Mesothelial cell of epicardium (in vitro differentiated cells): Measurements from ENCODE around the gene REEP6. TPM values are rescaled to one million over a fixed set of nuclear protein-coding genes. Genes with fewer than 3 reads are reported as not detected.

ENCODE experiments used
- DNase-seq, 2 experiments: peaks; one replicate each; pipeline ENCODE4 v3.0.0; 2021; ENCODE audit warnings: low spot score in 2 of 2; ENCODE audit not compliant: unreplicated experiment in 2 of 2
- H3K27ac Mint-ChIP-seq: 2 replicates; pipeline ENCODE4 v1.8.0; 2021; ENCODE audit warnings: mixed read lengths
- H3K27me3 Mint-ChIP-seq: 2 replicates; pipeline ENCODE4 v1.8.0; 2021; ENCODE audit warnings: low read depth, mixed read lengths
- H3K36me3 Mint-ChIP-seq: 2 replicates; pipeline ENCODE4 v1.8.0; 2021; ENCODE audit warnings: mixed read lengths
- H3K4me1 Mint-ChIP-seq: 2 replicates; pipeline ENCODE4 v1.8.0; 2021; ENCODE audit warnings: mixed read lengths
- H3K4me3 Mint-ChIP-seq: 2 replicates; pipeline ENCODE4 v1.8.0; 2021; ENCODE audit warnings: mild to moderate bottlenecking, moderate library complexity, mixed read lengths
- H3K9me3 Mint-ChIP-seq: 2 replicates; pipeline ENCODE4 v1.8.0; 2021; ENCODE audit warnings: mixed read lengths
- CTCF ChIP-seq: fragments of 200-600 bp; sonication (generic); IDR thresholded peaks from one replicate; pipeline ENCODE4 v1.5.0; 2021; ENCODE audit warnings: antibody characterized with exemption; ENCODE audit not compliant: unreplicated experiment
- total RNA-seq: library from RNA; stranded (reverse); gene quantifications from 3 replicates; pipeline ENCODE4 v1.2.1, GENCODE V29; 2021

The REEP6 gene
- total RNA-seq, 1 donor from 2014 or later, result 3.8 TPM

- peaks cover 12% of the 10 kb centered on the region for H3K4me1 Mint-ChIP-seq
Observed at GRCh38 chr19:1503089-1503924, 12.3 kb downstream of the REEP6 start.

GRCh38 chr19:1503925-1504773 lies 13.2 kb downstream of the REEP6 start:
- peaks cover 41% of the 10 kb centered on the region for H3K27me3 Mint-ChIP-seq
- no peaks in the 10 kb centered on the region for H3K36me3 Mint-ChIP-seq

More at GRCh38 chr19:1503089-1503924, 12.3 kb downstream of the REEP6 start:
- Mint-ChIP-seq H3K27ac (no peak overlapping the region), H3K9me3 (no peaks in the 10 kb centered on the region), H3K4me3 (peak overlapping the region; percentile 24), H3K36me3 (no peaks in the 10 kb centered on the region), H3K27me3 (peaks cover 41% of the 10 kb centered on the region)
- peak; percentile 82 for TF ChIP-seq CTCF
- DNase-seq, result peak in 1 of 2 experiments; percentile 64

GRCh38 chr19:1505012-1505411 lies 14.0 kb downstream of the REEP6 start:
- Mint-ChIP-seq H3K36me3 (no peaks in the 10 kb centered on the region), H3K27ac (no peak overlapping the region), H3K4me1 (peaks cover 18% of the 10 kb centered on the region), H3K4me3 (no peak overlapping the region), H3K9me3 (no peaks in the 10 kb centered on the region), H3K27me3 (peaks cover 45% of the 10 kb centered on the region)
- DNase-seq, result no peak
- TF ChIP-seq CTCF, result no peak

More at GRCh38 chr19:1503925-1504773, 13.2 kb downstream of the REEP6 start:
- H3K9me3 Mint-ChIP-seq, result no peaks in the 10 kb centered on the region
- peaks cover 12% of the 10 kb centered on the region for H3K4me1 Mint-ChIP-seq
- H3K27ac Mint-ChIP-seq, result no peak overlapping the region
- DNase-seq, result no peak
- no peak overlapping the region for H3K4me3 Mint-ChIP-seq
- no peak for TF ChIP-seq CTCF

- peak overlapping the region; percentile 15 for H3K27ac Mint-ChIP-seq
- peaks cover 52% of the 10 kb centered on the region for H3K27me3 Mint-ChIP-seq
- H3K36me3 Mint-ChIP-seq, result no peaks in the 10 kb centered on the region
- no peak overlapping the region for H3K4me3 Mint-ChIP-seq
- H3K9me3 Mint-ChIP-seq, result no peaks in the 10 kb centered on the region
- no peak for TF ChIP-seq CTCF
- H3K4me1 Mint-ChIP-seq, result peaks cover 22% of the 10 kb centered on the region
- no peak for DNase-seq
Observed at GRCh38 chr19:1505991-1506881, 15.3 kb downstream of the REEP6 start.

- Mint-ChIP-seq H3K27ac (no peak overlapping the region), H3K9me3 (no peaks in the 10 kb centered on the region), H3K4me3 (no peak overlapping the region), H3K36me3 (no peaks in the 10 kb centered on the region), H3K27me3 (peaks cover 56% of the 10 kb centered on the region), H3K4me1 (peaks cover 22% of the 10 kb centered on the region)
- no peak for DNase-seq
- no peak for TF ChIP-seq CTCF
Observed at GRCh38 chr19:1507192-1507660, 16.2 kb downstream of the REEP6 start.
